HG03108 (cell line): Measurements from ENCODE around the gene LCN15.
"Not testable (repeated sequence)": the region's sequence is repeated elsewhere in the genome, so short reads cannot be mapped to it uniquely, and the experiment has no call there.

Experiments
- ATAC-seq: cut with Tn5 transposase; IDR thresholded peaks from one replicate; pipeline ENCODE4 v1.9.1; 2021; ENCODE audit warnings: moderate library complexity; ENCODE audit not compliant: unreplicated experiment

LCN15 gene

GRCh38 chr9:136776947-136777346 is 12.6 kb upstream of the LCN15 start:
- ATAC-seq = no peak

GRCh38 chr9:136775191-136775590 is 10.9 kb upstream of the LCN15 start:
- no peak for ATAC-seq

- ATAC-seq = no peak
Measured at GRCh38 chr9:136774416-136775045, 10.2 kb upstream of the LCN15 start.

- ATAC-seq = no peak
Measured at GRCh38 chr9:136773386-136774044, 9.2 kb upstream of the LCN15 start.

DNA sequence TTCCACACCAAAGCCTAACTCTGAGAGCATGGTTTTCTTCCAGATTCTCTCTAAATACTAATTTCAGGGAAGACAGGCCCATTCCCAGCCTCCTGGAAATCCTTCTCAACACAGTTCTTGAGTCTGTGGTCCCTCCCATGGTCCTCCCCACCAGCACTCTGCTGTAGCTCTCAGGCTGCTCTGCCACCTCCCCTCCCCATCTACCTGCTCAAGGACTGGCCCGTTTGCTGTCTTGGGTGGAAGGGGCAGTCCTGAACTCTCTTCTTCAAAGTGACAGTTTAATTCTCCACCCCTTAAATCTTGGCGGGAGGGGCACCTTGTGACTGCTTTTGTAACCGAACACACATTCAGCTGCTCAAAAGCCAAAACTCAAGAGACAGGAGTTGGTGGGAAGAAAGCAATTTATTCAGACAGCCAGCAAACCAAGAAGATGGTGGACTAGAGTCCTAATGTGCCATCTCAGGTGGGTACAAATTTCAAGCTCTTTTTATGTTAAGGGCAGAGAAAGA is 7.6 kb upstream of the LCN15 start:
- ATAC-seq = no peak

DNA sequence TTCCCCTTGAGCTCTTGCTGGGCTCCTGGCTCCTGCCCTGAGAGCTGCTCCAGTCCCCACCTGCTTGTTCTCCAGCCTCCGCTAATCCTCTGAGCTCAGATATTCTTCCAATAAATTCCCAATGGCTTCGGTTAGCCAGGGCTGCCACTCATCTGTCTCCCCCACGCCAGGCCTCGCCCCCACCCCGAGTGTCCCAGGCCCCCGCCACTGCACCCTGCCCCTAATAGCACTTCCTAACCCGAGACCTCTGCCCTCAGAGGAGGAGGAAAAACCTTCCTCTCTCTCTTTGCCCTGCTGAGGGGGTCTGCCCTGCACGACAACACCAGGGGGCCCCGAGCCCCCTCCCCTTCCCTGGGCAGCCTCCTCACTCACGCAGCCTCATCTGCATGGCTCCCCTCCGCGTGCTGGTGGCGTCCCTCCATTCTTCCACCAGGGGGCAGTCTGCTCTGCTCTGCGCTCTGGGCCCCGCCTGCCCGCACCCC is 5.4 kb upstream of the LCN15 start:
- no peak for ATAC-seq

DNA sequence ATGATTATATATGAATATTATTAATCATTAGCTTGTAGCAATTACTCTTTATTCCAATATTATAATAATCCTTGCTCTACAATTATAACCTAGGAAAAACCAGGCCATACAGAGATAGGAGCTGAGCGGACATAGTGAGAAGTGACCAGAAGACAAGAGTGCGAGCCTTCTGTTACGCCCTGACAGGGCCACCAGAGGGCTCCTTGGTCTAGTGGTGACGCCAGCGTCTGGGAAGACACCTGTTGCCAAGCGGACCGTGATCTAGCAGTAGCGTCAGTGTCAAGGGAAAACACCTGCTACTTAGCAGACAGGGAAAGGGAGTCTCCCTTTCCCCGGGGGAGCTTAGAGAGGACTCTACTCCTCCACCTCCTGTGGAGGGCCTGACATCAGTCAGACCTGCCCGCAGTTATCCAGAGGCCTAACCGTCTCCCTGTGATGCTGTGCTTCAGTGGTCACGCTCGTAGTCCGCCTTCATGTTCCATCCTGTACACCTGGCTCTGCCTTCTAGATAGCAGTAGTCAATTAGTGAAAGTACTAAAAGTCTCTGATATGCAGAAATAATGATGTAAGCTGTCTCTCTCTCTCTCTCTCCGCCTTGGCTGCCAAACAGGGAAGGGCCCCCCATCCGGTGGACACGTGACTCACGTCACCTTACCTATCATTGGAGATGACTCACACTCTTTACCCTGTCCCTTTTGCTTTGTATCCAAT is 2.2 kb upstream of the LCN15 start:
- not testable (repeated sequence) for ATAC-seq

- peak; percentile 50 for ATAC-seq
Measured at GRCh38 chr9:136765745-136766409, 1.6 kb upstream of the LCN15 start.

DNA sequence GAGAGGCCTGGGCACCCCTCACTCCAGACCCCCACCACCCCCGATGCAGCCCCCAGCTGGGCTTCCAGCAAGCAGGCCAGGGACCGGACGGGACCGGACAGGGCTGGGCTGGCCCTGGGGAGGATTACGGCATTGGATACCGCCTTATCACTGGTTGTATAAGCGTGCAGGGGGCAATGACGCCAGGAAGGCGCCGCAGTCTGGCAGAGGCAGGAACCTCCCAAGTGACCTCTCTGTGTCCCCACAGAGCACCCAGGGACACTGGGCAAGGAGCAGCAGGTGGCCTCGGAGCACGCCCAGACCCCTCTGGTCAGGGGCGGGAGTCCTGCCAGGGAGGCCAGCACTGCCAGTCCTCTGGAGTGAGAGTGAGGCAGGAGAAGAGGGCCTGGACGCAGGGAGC is 723 bp upstream of the LCN15 start:
- ATAC-seq = no peak

- no peak for ATAC-seq
Measured at GRCh38 chr9:136763649-136764035, 676 bp downstream of the LCN15 start.

DNA sequence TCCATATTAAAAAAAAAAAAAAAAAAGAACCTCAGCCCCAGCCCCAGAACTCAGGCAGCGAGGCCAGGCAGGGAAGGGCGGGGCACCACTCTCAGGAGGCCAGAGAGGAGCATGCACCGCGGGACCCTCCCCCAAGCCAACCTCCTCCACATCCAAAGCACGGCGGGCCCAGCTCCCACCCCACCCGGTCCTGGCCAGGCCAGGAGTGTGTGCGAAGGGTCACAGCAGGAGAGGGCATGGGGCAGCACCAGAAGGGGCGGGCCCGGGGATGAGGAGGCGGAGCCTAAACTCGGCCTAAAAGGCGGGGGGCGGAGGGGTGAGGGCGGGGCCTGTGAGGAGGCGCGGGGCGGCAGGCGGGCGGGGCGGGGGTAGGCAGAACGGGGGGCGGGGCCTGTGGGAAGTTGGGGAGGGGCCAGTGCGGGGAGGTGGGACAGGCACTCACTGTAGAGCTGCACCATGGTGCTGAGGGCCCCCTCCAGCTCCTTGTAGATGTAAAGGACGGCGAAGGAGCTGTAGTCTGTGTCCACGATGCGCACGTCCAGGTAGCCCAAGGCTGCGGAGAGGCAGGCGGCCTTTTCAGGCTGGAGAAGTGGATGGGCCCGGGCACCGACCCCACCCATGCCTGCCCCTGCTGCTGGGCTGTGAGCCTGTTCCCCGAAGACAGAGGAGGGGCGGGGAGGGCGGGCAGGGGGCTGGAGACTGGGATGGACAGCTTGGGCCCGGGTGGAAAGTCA is 1.2 kb downstream of the LCN15 start:
- no peak for ATAC-seq

GRCh38 chr9:136762221-136762691 is 2.1 kb downstream of the LCN15 start:
- ATAC-seq = no peak

GRCh38 chr9:136761545-136761981 is 2.8 kb downstream of the LCN15 start:
- ATAC-seq = no peak

- not testable (repeated sequence) for ATAC-seq
Measured at GRCh38 chr9:136760834-136761544, 3.3 kb downstream of the LCN15 start.

- no peak for ATAC-seq
Measured at GRCh38 chr9:136760424-136760823, 3.9 kb downstream of the LCN15 start.

DNA sequence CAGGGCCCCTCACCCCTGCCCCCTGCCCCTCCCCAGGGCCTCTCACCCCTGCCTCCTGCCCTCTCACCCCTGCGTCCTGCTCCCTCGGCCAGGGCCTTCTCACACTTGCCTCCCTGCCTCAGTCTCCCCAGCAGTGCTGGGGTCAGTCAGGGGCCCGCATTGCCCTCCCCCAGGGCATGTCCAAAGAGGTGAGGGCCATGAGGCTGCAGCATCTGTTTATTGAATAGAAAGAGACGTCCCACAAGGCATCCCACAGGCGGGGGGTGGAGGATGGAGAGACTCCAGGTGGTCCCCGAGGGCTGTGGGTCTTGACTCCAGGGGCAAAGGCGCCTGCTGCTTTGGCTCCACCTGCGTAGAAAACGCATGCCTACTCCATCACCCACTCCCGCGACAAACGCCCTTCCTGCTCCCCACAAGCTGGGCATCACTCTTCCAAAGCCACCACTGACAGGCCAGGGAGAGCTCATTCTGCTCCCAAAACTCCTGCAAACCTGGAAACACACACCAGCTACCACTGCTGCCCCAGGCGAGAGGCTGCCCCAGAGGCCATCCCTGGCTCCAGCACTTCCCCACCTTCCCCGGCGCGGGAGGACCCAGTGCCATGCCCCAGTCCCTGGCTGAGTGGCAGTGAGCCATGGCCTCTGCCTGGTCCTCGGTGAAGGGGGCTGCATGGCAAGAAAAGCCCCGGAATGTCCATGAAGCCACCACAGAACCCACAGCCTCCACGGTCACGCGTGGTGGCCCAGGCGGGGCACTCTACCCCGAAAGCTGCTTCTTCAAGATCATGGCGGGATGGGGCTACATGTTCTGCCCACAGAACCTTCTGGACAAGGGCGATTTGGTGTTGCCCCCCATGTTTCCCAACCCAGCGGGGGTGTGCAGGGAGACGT is 4.6 kb downstream of the LCN15 start:
- no peak for ATAC-seq

DNA sequence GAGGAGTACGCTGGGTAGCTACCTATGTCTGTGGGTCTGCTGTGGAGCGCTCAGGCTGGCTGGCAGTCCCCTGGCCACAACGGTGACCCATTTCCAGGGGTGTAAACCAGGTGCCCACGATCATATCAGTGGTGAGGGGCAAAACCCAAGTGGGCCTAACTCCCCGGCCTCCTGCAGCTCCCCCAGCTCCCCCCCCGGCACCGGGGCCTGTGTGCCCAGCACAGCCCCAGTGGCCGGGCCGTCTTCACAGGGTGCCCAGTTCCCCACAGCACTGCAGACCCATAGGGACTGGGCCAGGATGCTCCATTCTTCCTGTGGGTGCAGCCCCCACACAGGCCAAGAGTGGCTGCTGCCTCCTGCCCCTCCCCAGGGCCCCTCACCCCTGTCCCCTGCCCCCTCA is 5.3 kb downstream of the LCN15 start:
- ATAC-seq = no peak

DNA sequence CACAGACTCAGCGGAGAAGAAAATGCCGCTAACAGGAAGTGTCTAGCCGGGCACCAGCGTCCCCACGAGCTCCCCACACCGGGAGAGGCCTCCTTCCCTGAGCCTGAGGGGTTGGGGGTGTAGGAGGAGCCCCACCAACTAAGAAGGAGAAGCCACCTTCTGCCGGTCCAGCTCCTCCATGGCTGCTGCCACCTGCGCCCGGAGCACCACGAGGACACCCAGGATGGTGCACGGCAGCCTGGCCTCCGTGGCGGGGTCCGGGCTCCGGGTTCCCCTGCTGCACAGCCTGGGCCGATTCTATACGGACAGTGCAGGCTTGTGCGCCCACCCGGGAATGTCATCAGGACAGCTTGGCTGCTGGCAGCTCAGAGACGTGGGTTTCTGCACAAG is 6.6 kb downstream of the LCN15 start:
- no peak for ATAC-seq

GRCh38 chr9:136757328-136757727 is 7.0 kb downstream of the LCN15 start:
- no peak for ATAC-seq
